ENCODE measurements around the gene PLSCR3.

PLSCR3 gene

GRCh38 chr17:7426896-7427489 lies 32.7 kb upstream of the PLSCR3 start:
- H3K4me3 ChIP-seq (ENCODE audit: low read depth, low read length) = no peak overlapping the region
- no peak overlapping the region for H2AFZ ChIP-seq
- H3K9me3 ChIP-seq (ENCODE audit: control insufficient read depth, low read length) = no peaks in the 10 kb centered on the region
- TF ChIP-seq CTCF (IDR thresholded peaks at IDR 0.05) = no peak
- no peaks in the 10 kb centered on the region for H3K27me3 ChIP-seq (ENCODE audit: control insufficient read depth, insufficient read depth, low read length)
- H3K4me2 ChIP-seq (ENCODE audit: low read length) = no peak overlapping the region
- H3K27ac ChIP-seq = no peak overlapping the region
- H3K79me2 ChIP-seq = no peaks in the 10 kb centered on the region
- H3K36me3 ChIP-seq (ENCODE audit: control insufficient read depth, insufficient read depth, low read length) = no peaks in the 10 kb centered on the region
- H3K4me1 ChIP-seq = no peaks in the 10 kb centered on the region
- no peak overlapping the region for H3K9ac ChIP-seq

GRCh38 chr17:7426203-7426863 lies 32.0 kb upstream of the PLSCR3 start:
- H3K4me3 ChIP-seq (ENCODE audit: low read depth, low read length) = no peak overlapping the region
- no peaks in the 10 kb centered on the region for H3K9me3 ChIP-seq (ENCODE audit: control insufficient read depth, low read length)
- H3K79me2 ChIP-seq = no peaks in the 10 kb centered on the region
- TF ChIP-seq CTCF (IDR thresholded peaks at IDR 0.05) = no peak
- no peak overlapping the region for H2AFZ ChIP-seq
- H3K9ac ChIP-seq = no peak overlapping the region
- H3K4me1 ChIP-seq = no peaks in the 10 kb centered on the region
- no peaks in the 10 kb centered on the region for H3K36me3 ChIP-seq (ENCODE audit: control insufficient read depth, insufficient read depth, low read length)
- H3K4me2 ChIP-seq (ENCODE audit: low read length) = no peak overlapping the region
- no peaks in the 10 kb centered on the region for H3K27me3 ChIP-seq (ENCODE audit: control insufficient read depth, insufficient read depth, low read length)
- H3K27ac ChIP-seq = no peak overlapping the region

- no peaks in the 10 kb centered on the region for H3K36me3 ChIP-seq (ENCODE audit: control insufficient read depth, insufficient read depth, low read length)
- no peak overlapping the region for H2AFZ ChIP-seq
- H3K9me3 ChIP-seq (ENCODE audit: control insufficient read depth, low read length) = no peaks in the 10 kb centered on the region
- H3K4me2 ChIP-seq (ENCODE audit: low read length) = no peak overlapping the region
- no peaks in the 10 kb centered on the region for H3K4me1 ChIP-seq
- no peak overlapping the region for H3K9ac ChIP-seq
- no peak overlapping the region for H3K27ac ChIP-seq
- no peaks in the 10 kb centered on the region for H3K27me3 ChIP-seq (ENCODE audit: control insufficient read depth, insufficient read depth, low read length)
- TF ChIP-seq CTCF (IDR thresholded peaks at IDR 0.05) = no peak
- H3K4me3 ChIP-seq (ENCODE audit: low read depth, low read length) = no peak overlapping the region
- no peaks in the 10 kb centered on the region for H3K79me2 ChIP-seq
Measured at GRCh38 chr17:7425756-7426155, 31.4 kb upstream of the PLSCR3 start.

GRCh38 chr17:7425316-7425715 lies 31.0 kb upstream of the PLSCR3 start, which contains the start of gene SPEM2:
Gene SPEM2, plus strand, starts transcription at chr17:7425616. Its CDS starts 73 bp downstream, at chr17:7425689.
- Histone ChIP-seq H3K4me1 (no peaks in the 10 kb centered on the region), H3K27ac (no peak within 1 kb of the TSS), H2AFZ (no peak within 1 kb of the TSS), H3K79me2 (no peaks in the 10 kb centered on the region), H3K4me3 (ENCODE audit: low read depth, low read length) (no peak within 1 kb of the TSS), H3K4me2 (ENCODE audit: low read length) (no peak within 1 kb of the TSS), H3K9me3 (ENCODE audit: control insufficient read depth, low read length) (no peaks in the 10 kb centered on the region), H3K36me3 (ENCODE audit: control insufficient read depth, insufficient read depth, low read length) (no peaks in the 10 kb centered on the region), H3K27me3 (ENCODE audit: control insufficient read depth, insufficient read depth, low read length) (no peaks in the 10 kb centered on the region), H3K9ac (no peak within 1 kb of the TSS)
- no peak for TF ChIP-seq CTCF (IDR thresholded peaks at IDR 0.05)

- Histone ChIP-seq H2AFZ (no peak overlapping the region), H3K4me3 (ENCODE audit: low read depth, low read length) (no peak overlapping the region), H3K9ac (no peak overlapping the region), H3K9me3 (ENCODE audit: control insufficient read depth, low read length) (no peaks in the 10 kb centered on the region), H3K27ac (no peak overlapping the region), H3K4me1 (no peaks in the 10 kb centered on the region), H3K27me3 (ENCODE audit: control insufficient read depth, insufficient read depth, low read length) (no peaks in the 10 kb centered on the region), H3K79me2 (no peaks in the 10 kb centered on the region), H3K36me3 (ENCODE audit: control insufficient read depth, insufficient read depth, low read length) (no peaks in the 10 kb centered on the region), H3K4me2 (ENCODE audit: low read length) (no peak overlapping the region)
- no peak for TF ChIP-seq CTCF (IDR thresholded peaks at IDR 0.05)
Measured at GRCh38 chr17:7423679-7424078, 29.4 kb upstream of the PLSCR3 start.

Data from parathyroid adenoma (tissue), 2 donors.